ENCODE results near the gene GADL1.

GADL1 gene

GRCh38 chr3:30811151-30811795, 83.2 kb downstream of the GADL1 start:
- DNase-seq (ENCODE audit: low read depth): no peak

- DNase-seq (ENCODE audit: low read depth): no peak
These were observed 83.8 kb downstream of the GADL1 start for GRCh38 chr3:30810625-30811024.

GRCh38 chr3:30805695-30806094, 88.8 kb downstream of the GADL1 start:
- DNase-seq (ENCODE audit: low read depth): no peak

- DNase-seq (ENCODE audit: low read depth): no peak
These were observed 89.5 kb downstream of the GADL1 start for GRCh38 chr3:30804984-30805383.

DNA sequence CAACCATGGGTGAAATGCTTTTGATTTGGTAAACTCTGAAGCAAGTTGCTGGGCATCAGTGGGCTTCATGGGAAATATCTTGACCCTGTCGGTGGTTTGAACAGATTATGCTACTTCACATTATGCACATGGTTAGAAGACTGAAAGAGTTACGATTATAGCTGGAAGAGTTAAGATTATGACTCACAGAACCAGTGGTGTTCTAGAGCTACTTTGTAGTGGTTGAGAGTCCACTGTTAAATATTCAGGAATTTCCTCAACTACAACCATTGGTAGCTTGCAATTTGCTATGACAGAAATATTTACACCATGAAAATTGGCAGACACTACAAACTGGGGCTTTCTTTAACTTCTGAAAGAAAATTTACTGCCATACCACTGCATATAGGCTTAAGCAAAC, 99.3 kb downstream of the GADL1 start:
- no peak for DNase-seq (ENCODE audit: low read depth)

- no peak for DNase-seq (ENCODE audit: low read depth)
These were observed 100.7 kb downstream of the GADL1 start for GRCh38 chr3:30793740-30794139.

DNA sequence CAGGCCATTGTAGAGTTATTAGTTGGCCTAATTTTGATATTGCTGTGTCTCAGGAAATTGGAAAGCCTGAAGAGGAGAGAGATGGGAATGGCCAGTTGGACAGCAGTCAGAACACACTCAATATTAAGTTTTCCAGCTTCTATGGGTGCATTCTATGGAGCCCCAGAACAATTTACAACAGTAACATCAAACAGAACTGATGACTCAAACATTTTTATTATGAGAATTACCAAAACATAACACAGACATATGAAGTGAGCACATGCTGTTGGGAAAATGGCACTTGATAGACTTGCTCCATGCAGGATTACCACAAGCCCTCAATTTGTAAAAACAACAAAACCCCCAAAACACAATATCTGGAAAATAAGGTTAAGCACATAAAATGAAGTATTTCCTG, 104.3 kb downstream of the GADL1 start:
- DNase-seq (ENCODE audit: low read depth): no peak

DNA sequence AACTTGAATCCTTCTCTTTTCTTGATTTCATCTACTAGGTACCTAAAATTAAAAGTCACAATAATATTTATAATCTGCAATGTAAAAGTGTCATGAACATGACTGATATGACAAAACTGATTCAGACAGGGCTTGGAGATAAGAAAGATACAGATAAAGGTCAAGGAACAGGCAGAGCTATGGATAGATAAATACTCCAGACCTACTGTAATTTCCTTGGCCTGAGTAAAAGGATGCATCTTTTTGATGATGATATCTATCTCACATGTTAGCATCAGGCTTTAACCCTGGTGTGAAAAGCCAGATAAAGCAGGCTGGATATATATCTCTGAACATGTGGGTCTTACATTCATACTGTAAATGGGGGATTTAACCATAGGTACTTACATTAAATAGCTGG, 108.1 kb downstream of the GADL1 start:
- DNase-seq (ENCODE audit: low read depth): no peak

- no peak for DNase-seq (ENCODE audit: low read depth)
These were observed 114.7 kb downstream of the GADL1 start for GRCh38 chr3:30779686-30780287.

- DNase-seq (ENCODE audit: low read depth): no peak
These were observed 115.5 kb downstream of the GADL1 start for GRCh38 chr3:30778933-30779332.

DNA sequence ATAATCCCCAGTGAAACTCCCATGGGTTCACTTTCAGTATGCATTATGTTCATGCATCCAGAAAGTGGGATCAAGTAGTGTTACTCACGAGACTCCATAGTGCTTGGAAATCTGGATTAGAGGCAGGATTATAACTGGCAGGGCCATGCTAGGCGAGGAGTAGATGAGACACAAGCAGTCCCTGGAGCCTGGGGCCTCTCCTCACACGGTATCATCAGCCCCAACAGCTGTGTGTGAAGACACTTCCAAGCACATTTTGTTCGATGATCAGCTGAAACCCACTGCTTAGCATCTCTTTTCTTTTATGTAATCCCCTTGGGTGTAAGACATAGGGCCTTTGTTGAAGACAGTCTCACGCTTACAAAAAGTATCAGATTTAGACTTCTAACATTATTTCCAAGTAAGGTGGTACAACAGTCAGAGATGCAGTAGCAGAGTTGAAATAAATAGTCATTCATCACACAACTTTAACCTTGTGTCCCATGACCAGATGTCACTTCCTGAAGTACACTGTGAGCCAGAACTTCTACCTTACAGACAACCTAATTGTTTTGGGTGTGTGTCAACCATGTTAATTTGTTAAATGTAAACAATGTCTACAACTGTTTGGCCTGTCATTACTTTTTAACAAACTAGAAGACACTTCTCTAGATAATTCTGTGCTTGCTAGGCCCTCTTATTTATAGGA, 116.9 kb downstream of the GADL1 start:
- DNase-seq (ENCODE audit: low read depth): no peak

DNA sequence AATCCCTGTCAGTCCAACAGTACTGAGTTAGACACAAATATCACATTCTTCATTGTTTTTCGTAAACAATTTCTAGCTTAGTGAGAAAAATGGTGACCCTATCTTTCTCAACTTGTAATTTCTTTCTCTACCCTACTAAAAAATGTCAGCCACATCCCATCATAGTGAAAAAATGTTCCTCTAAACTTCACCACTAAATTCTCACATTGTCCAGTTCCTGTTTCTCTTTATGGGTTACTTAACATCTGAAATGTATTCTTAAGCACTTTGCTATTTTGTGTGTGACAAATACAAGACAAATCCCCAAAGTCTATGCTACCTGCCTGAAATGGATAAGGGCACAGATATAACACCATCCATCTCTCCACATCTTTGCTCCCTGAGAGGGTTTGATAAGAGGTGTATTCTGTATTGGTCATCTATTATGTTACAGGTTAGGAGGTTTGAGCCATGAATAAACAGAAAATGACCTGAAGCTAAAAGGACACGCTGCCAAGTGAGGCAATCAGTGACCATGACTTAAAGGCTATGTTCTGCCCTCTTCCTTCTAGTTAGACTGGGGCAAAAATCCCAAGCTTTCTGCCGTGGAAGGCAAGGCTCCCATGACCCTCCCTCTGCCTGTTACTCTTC, 118.2 kb downstream of the GADL1 start:
- DNase-seq (ENCODE audit: low read depth): no peak

- DNase-seq (ENCODE audit: low read depth): no peak
These were observed 119.4 kb downstream of the GADL1 start for GRCh38 chr3:30775040-30775439.

GRCh38 chr3:30774062-30774461, 120.4 kb downstream of the GADL1 start:
- DNase-seq (ENCODE audit: low read depth): no peak

DNA sequence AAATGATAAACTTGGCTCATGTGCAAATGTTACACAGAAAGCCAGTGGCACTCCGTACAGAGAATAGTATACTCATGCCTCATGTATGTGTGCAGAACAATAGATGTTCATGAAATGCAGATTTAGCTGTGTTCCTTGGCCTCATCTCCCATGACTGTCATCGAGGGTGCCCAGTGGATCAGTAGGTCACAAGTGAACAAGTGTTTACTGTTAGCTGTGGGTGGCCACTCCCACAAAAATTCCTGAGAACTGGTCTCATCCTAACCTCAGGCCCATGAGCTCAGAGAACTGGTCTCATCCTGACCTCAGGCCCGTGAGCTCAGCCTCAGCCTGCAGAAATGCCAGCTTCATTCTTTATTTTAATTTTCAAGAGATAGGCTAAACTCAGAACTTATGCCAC, 124.1 kb downstream of the GADL1 start:
- no peak for DNase-seq (ENCODE audit: low read depth)

DNA sequence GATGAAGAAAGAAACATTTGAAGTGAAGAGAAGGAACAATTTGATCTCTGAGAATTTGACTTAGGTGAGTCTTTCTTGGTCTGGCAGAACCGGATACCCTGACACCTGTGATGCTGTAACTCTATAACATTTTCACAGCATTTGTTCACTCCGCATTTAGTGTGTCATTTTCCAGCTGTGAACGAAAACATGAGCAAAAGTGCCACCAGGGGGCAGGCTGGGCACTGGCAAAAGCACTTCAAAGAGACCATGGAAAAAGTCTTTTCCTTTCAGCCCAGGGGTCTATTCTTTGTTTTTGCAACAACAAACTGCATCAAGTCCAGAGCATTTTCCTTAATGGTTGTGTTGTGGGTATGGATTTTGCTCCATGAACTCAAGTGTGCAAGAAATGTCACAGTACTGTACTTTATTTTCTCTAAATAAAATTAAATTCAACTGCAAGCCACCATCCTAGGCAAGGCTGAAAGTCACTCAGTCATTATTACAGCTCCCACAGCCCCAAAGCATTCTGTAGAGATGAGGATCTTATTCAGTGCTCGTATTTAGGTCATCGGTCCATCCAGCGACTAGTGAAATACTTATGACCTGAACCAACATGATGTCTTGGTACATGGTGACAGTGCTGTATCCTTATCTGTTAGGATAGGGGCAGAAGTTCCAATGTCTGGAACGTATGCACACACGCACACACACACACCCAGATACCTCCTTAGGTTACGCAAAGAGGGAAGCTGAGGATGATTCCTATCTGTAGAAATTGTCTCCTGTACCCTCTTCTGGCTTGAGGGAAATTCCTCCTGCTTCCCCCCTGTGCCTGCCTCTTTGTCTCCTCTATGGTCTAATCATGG, 125.5 kb downstream of the GADL1 start:
- DNase-seq (ENCODE audit: low read depth): peak; percentile 53

- DNase-seq (ENCODE audit: low read depth): no peak
These were observed 126.4 kb downstream of the GADL1 start for GRCh38 chr3:30768046-30768445.

GRCh38 chr3:30766522-30766921, 127.9 kb downstream of the GADL1 start:
- no peak for DNase-seq (ENCODE audit: low read depth)

- DNase-seq (ENCODE audit: low read depth): no peak
These were observed 129.6 kb downstream of the GADL1 start for GRCh38 chr3:30764891-30765290.

- no peak for DNase-seq (ENCODE audit: low read depth)
These were observed 130.2 kb downstream of the GADL1 start for GRCh38 chr3:30764281-30764680.

DNA sequence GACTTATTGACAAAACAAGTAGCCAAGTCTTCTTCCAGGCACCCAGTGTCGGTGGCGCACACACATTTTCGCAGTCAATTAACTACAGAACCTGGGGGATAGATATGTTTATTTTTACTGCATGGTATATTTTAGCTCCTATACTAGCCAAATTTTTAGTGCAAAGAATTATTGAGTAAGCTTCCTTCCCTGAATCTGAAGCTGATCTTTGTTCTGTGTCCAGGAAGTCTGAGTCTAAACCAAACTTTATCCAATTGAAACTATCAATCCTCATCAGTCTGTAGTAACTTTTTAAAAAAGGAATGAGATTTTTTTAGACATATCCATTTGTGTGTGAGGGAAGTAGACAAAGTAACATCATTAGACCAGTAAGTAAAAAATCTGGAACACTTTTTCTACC, 133.1 kb downstream of the GADL1 start:
- no peak for DNase-seq (ENCODE audit: low read depth)

- no peak for DNase-seq (ENCODE audit: low read depth)
These were observed 133.7 kb downstream of the GADL1 start for GRCh38 chr3:30760737-30761136.

Data from stimulated activated CD8-positive, alpha-beta memory T cell treated with anti-CD3 and anti-CD28 coated beads, Interleukin-15, amount 100 ng/mL, for 1 hour (primary cell).